GM21528 (cell line): ENCODE results near the gene NXPE3.

ENCODE experiments used
- ATAC-seq: cut with Tn5 transposase; IDR thresholded peaks from one replicate; pipeline ENCODE4 v1.9.1; 2021; ENCODE audit warnings: mild to moderate bottlenecking, moderate library complexity; ENCODE audit not compliant: unreplicated experiment, low FRiP score

NXPE3 gene

GRCh38 chr3:101801174-101801573 is 22.2 kb downstream of the NXPE3 start:
- ATAC-seq = no peak

- no peak for ATAC-seq
Measured at GRCh38 chr3:101802179-101802578, 23.2 kb downstream of the NXPE3 start.

GRCh38 chr3:101803173-101803782 is 24.3 kb downstream of the NXPE3 start:
- ATAC-seq = peak; percentile 89

- no peak for ATAC-seq
Measured at GRCh38 chr3:101803939-101804338, 24.9 kb downstream of the NXPE3 start.

- ATAC-seq = no peak
Measured at GRCh38 chr3:101806491-101806890, 27.5 kb downstream of the NXPE3 start.

GRCh38 chr3:101807888-101808287 is 28.9 kb downstream of the NXPE3 start:
- peak; percentile 67 for ATAC-seq

GRCh38 chr3:101809178-101810021 is 30.4 kb downstream of the NXPE3 start:
- no peak for ATAC-seq

GRCh38 chr3:101810022-101810418 is 31.0 kb downstream of the NXPE3 start:
- ATAC-seq = no peak

GRCh38 chr3:101811875-101812274 is 32.9 kb downstream of the NXPE3 start:
- ATAC-seq = no peak

GRCh38 chr3:101812895-101813294 is 33.9 kb downstream of the NXPE3 start:
- ATAC-seq = no peak

- no peak for ATAC-seq
Measured at GRCh38 chr3:101813817-101814440, 34.9 kb downstream of the NXPE3 start.

GRCh38 chr3:101814835-101815234 is 35.8 kb downstream of the NXPE3 start:
- ATAC-seq = no peak

- ATAC-seq = no peak
Measured at GRCh38 chr3:101816215-101817149, 37.5 kb downstream of the NXPE3 start.

- ATAC-seq = no peak
Measured at GRCh38 chr3:101817992-101818391, 39.0 kb downstream of the NXPE3 start.

- no peak for ATAC-seq
Measured at GRCh38 chr3:101819649-101820206, 40.7 kb downstream of the NXPE3 start.

- ATAC-seq = no peak
Measured at GRCh38 chr3:101821503-101821902, 42.5 kb downstream of the NXPE3 start.

GRCh38 chr3:101823525-101823924 is 44.5 kb downstream of the NXPE3 start:
- no peak for ATAC-seq

GRCh38 chr3:101824702-101825101 is 45.7 kb downstream of the NXPE3 start:
- ATAC-seq = no peak

- ATAC-seq = no peak
Measured at GRCh38 chr3:101825904-101826445, 47.0 kb downstream of the NXPE3 start.
